ENCODE data around the gene DYSF. TPM values are rescaled to one million over a fixed set of nuclear protein-coding genes. Genes with fewer than 3 reads are reported as not detected.

The DYSF gene
- total RNA-seq, 1 experiment from 2014 or later, result 0.31 TPM

DNA sequence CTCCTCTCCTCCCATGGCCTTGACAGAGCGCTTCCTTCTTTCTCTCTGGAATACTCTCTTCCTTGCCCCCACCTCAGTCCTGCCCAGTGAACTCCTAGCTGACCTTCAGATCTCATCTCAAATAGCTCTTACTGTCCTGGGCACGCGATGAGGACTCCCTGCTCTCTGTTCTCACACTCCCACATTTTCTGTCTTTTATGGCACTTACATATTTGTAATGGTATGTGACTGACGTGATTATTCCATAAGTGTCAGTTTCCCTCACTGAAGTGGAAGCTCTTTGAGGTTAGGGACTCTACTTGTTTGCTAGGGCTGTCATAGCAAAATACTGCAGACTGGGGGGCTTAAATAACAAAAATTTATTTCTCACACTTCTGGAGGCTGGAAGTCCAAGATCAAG, 1.7 kb upstream of the DYSF start:
- ATAC-seq (no peak), DNase-seq (ENCODE audit: low read depth, low spot score) (no peak)
- BruUV-seq (replicated peaks), result no TSS peak
- no peaks in the 10 kb centered on the region for H3K9me3 ChIP-seq (ENCODE audit: control insufficient read depth, insufficient read depth, low read depth, low read length)
- no peaks in the 10 kb centered on the region for H3K36me3 ChIP-seq (ENCODE audit: control insufficient read depth, insufficient read depth, low read length)
- H3K4me1 ChIP-seq (ENCODE audit: control insufficient read depth, insufficient read depth, low read length), result no peaks in the 10 kb centered on the region; the same call in 1 of the 2 replicates
- ChIA-PET CTCF (interaction anchor here (1.1 kb wide), 1 partner anchor 10 kb away, joined by 3 read pairs; no protein-coding TSS in a partner anchor), POLR2A (no interaction called here)
- no peaks in the 10 kb centered on the region; the same call in 1 of the 2 replicates for H3K27me3 ChIP-seq (ENCODE audit: control insufficient read depth, insufficient read depth, low read length)
- intact Hi-C loops (cut with micrococcal nuclease; ENCODE audit: unreplicated experiment), result no loop called here
- no peak overlapping the region for H3K27ac ChIP-seq (ENCODE audit: low read length)
- in situ Hi-C loops (cut with HindIII; ENCODE audit: low pct_unique_long_range_greater_than_20kb, low sequenced_read_pairs), result no loop called here
- H3K4me3 ChIP-seq (ENCODE audit: low read depth in 2 of 2, low read length in 2 of 2), result no peak overlapping the region
- TF ChIP-seq, protein P1, sequence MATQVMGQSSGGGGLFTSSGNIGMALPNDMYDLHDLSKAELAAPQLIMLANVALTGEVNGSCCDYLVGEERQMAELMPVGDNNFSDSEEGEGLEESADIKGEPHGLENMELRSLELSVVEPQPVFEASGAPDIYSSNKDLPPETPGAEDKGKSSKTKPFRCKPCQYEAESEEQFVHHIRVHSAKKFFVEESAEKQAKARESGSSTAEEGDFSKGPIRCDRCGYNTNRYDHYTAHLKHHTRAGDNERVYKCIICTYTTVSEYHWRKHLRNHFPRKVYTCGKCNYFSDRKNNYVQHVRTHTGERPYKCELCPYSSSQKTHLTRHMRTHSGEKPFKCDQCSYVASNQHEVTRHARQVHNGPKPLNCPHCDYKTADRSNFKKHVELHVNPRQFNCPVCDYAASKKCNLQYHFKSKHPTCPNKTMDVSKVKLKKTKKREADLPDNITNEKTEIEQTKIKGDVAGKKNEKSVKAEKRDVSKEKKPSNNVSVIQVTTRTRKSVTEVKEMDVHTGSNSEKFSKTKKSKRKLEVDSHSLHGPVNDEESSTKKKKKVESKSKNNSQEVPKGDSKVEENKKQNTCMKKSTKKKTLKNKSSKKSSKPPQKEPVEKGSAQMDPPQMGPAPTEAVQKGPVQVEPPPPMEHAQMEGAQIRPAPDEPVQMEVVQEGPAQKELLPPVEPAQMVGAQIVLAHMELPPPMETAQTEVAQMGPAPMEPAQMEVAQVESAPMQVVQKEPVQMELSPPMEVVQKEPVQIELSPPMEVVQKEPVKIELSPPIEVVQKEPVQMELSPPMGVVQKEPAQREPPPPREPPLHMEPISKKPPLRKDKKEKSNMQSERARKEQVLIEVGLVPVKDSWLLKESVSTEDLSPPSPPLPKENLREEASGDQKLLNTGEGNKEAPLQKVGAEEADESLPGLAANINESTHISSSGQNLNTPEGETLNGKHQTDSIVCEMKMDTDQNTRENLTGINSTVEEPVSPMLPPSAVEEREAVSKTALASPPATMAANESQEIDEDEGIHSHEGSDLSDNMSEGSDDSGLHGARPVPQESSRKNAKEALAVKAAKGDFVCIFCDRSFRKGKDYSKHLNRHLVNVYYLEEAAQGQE (IDR thresholded peaks at IDR 0.05; ENCODE audit: insufficient read depth in 1 of 2, low read depth in 2 of 2, low read length in 1 of 2), result no peak
- TF ChIP-seq SIN3A (IDR thresholded peaks at IDR 0.05; ENCODE audit: borderline replicate concordance, insufficient read depth, low read depth, low read length), result no peak
- no peak for TF ChIP-seq TCF7L2 (IDR thresholded peaks at IDR 0.05; ENCODE audit: low read depth, low read length)
- TF ChIP-seq, protein P2, sequence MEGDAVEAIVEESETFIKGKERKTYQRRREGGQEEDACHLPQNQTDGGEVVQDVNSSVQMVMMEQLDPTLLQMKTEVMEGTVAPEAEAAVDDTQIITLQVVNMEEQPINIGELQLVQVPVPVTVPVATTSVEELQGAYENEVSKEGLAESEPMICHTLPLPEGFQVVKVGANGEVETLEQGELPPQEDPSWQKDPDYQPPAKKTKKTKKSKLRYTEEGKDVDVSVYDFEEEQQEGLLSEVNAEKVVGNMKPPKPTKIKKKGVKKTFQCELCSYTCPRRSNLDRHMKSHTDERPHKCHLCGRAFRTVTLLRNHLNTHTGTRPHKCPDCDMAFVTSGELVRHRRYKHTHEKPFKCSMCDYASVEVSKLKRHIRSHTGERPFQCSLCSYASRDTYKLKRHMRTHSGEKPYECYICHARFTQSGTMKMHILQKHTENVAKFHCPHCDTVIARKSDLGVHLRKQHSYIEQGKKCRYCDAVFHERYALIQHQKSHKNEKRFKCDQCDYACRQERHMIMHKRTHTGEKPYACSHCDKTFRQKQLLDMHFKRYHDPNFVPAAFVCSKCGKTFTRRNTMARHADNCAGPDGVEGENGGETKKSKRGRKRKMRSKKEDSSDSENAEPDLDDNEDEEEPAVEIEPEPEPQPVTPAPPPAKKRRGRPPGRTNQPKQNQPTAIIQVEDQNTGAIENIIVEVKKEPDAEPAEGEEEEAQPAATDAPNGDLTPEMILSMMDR (IDR thresholded peaks at IDR 0.05), result no peak
- TF ChIP-seq POLR2AphosphoS5 (IDR thresholded peaks at IDR 0.05; ENCODE audit: low read depth, low read length), result no peak

DNA sequence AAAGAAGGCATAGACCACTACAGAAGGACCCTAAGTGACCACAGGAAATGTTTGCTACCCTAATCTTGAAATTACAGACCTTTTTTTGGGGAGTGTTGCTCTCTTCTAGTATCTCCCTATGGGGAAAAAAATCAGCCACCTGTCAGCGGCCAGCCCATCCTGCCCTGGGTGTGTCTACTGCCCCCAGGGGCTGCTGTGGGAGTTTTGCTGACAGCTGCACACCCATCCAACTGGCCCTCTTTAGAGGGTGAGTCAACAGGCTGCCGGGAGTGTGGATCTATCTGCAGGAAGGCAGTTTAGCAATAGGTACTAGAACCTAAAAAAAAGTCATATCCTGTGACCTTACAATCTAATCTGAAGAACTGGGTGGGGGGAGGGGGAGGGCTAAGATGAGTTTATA, 796 bp upstream of the DYSF start:
- Histone ChIP-seq H3K36me3 (ENCODE audit: control insufficient read depth, insufficient read depth, low read length) (no peaks in the 10 kb centered on the region), H3K27ac (ENCODE audit: low read length) (no peak overlapping the region), H3K27me3 (ENCODE audit: control insufficient read depth, insufficient read depth, low read length) (no peaks in the 10 kb centered on the region; the same call in 1 of the 2 replicates), H3K9me3 (ENCODE audit: control insufficient read depth, insufficient read depth, low read depth, low read length) (no peaks in the 10 kb centered on the region), H3K4me3 (ENCODE audit: low read depth in 2 of 2, low read length in 2 of 2) (no peak overlapping the region), H3K4me1 (ENCODE audit: control insufficient read depth, insufficient read depth, low read length) (no peaks in the 10 kb centered on the region; the same call in 1 of the 2 replicates)
- DNase-seq (ENCODE audit: low read depth, low spot score), result no peak
- no peak for ATAC-seq
- POLR2A ChIA-PET, result no interaction called here
- CTCF ChIA-PET, result no interaction called here
- no TSS peak for BruUV-seq (replicated peaks)
- TF ChIP-seq, protein P2 (IDR thresholded peaks at IDR 0.05), result no peak
- TF ChIP-seq SIN3A (IDR thresholded peaks at IDR 0.05; ENCODE audit: borderline replicate concordance, insufficient read depth, low read depth, low read length), result no peak
- TF ChIP-seq, protein P1 (IDR thresholded peaks at IDR 0.05; ENCODE audit: insufficient read depth in 1 of 2, low read depth in 2 of 2, low read length in 1 of 2), result no peak
- no peak for TF ChIP-seq POLR2AphosphoS5 (IDR thresholded peaks at IDR 0.05; ENCODE audit: low read depth, low read length)
- no peak for TF ChIP-seq TCF7L2 (IDR thresholded peaks at IDR 0.05; ENCODE audit: low read depth, low read length)
- intact Hi-C loops (cut with micrococcal nuclease; ENCODE audit: unreplicated experiment), result no loop called here
- in situ Hi-C loops (cut with HindIII; ENCODE audit: low pct_unique_long_range_greater_than_20kb, low sequenced_read_pairs), result no loop called here
